ENCODE results near the gene GGT5. TPM values are rescaled to one million over a fixed set of nuclear protein-coding genes. Genes with fewer than 3 reads are reported as not detected.
"Not testable (repeated sequence)": the region's sequence is repeated elsewhere in the genome, so short reads cannot be mapped to it uniquely, and the experiment has no call there.

Gene GGT5
- total RNA-seq, 1 donor from 2014 or later = 12.2 TPM

- intact Hi-C loops (cut with DNase I) = loop anchor here (2.0 kb wide), 1 partner anchor 59 kb away; no protein-coding TSS in a partner anchor
- no peak for DNase-seq (ENCODE audit: low spot score)
Observed at GRCh38 chr22:24187731-24188644, 56.9 kb downstream of the GGT5 start.

DNA sequence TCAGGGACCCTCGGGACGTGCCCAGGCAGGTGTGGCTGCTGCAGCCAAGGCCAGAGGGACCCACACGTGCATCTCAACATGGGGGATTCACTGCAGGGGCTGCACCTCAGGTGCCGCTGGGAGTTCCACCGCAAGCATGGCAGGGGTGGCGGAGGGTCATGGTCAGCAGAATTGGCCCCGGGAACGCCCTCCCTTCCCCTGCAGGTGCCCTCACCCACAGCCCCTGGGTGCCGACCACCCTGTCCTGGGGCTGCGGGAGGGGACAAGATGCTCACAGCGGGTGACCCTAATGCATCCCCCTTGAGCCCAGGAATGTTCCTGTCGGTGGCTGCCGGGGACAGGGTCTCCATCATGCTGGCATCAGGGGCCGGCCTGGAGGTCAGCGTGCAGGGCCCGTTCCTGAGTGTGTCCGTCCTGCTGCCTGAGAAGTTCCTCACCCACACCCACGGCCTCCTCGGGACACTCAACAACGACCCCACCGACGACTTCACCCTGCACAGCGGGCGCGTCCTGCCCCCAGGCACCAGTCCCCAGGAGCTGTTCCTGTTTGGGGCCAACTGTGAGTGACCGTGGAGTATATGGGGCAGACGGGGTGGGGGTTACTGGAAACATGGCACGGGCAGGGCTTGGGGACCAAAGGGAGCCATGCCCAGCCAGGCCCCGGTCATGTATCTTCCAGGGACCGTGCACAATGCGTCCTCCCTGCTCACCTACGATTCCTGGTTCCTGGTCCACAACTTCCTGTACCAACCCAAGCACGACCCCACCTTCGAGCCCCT lies 57.8 kb downstream of the GGT5 start:
- intact Hi-C loops (cut with DNase I) = no loop called here
- DNase-seq (ENCODE audit: low spot score) = no peak

DNA sequence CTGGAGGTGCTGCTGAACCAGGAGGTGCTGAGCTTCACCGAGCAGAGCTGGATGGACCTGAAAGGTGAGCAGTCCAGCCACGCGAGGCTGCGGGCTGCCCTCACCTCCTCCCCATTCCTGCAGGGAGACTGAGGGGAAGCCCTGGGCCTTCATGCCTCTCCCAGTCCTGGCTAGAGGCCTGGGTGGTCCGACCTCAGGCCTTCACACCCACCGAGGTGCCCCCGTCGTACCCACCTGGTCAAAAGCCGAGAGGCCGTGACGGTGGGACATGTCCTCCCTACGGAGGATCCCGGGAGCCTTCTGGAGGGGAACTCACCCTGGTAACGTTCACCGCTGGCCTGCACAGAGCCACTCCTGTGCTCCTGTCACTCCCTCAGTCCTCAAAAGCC lies 58.5 kb downstream of the GGT5 start:
- intact Hi-C loops (cut with DNase I) = no loop called here
- DNase-seq (ENCODE audit: low spot score) = no peak

DNA sequence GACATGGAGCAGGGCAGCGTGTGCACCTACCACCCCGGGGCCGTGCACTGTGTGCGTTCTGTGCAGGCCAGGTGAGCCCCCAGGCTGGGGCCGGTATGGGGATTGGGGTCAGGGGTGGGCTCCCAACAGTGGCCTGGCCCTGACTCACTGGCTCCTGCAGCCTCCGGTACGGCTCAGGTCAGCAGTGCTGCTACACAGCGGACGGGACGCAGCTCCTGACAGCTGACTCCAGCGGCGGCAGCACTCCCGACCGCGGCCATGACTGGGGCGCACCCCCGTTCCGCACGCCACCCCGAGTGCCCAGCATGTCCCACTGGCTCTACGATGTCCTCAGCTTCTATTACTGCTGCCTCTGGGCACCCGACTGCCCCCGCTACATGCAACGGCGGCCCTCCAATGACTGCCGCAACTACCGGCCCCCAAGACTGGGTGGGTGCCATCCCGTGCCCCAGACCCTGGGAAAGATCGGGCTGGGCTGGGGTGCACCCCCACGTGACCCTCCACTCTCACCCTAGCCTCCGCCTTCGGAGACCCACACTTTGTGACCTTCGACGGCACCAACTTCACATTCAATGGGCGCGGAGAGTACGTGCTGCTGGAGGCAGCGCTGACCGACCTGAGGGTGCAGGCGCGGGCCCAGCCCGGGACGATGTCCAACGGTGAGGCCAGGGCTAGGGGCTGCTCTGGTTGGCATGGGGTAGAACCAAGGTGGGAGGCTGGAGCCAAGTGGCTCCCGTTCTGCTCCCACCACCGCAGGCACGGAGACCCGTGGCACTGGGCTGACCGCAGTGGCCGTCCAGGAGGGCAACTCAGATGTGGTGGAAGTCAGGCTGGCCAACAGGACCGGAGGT lies 59.2 kb downstream of the GGT5 start:
- DNase-seq (ENCODE audit: low spot score) = no peak
- intact Hi-C loops (cut with DNase I) = no loop called here

- DNase-seq (ENCODE audit: low spot score) = no peak
- intact Hi-C loops (cut with DNase I) = no loop called here
Observed at GRCh38 chr22:24185001-24185500, 59.8 kb downstream of the GGT5 start.

DNA sequence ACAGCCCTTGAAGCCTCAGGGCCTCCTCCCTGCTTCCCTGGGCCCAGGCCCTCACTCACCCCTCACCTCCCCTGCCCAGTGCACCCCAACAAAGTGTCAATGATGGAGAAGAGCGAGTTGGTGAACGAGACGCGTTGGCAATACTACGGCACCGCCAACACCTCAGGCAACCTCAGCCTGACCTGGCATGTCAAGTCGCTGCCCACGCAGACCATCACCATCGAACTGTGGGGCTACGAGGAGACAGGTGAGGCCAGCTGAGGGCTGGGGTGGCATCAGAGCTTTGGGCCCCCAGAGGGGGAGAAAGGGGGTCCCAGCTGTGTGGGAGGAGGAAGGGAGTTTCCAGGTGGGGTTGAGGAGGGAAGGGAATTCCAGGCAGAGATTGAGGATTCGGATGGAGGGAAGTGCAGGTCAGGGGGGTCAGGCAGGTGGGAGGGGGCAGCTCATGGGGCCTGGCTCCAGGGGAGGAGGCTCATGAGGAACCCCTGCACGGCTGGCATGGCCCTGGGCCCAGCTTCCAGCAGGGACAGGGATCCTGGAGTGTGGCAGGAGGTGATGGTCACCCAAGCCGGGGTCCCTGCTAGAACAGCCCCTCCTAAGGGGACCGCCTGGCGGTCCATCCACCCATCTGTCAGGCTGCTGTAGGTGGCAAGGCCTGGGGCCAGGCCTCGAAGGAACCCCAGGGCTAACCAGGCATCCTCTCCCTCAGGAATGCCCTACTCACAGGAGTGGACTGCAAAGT lies 60.7 kb downstream of the GGT5 start:
- DNase-seq (ENCODE audit: low spot score) = no peak
- intact Hi-C loops (cut with DNase I) = no loop called here

GRCh38 chr22:24183321-24184031 lies 61.4 kb downstream of the GGT5 start:
- no peak for DNase-seq (ENCODE audit: low spot score)
- intact Hi-C loops (cut with DNase I) = no loop called here

GRCh38 chr22:24182900-24183246 lies 62.0 kb downstream of the GGT5 start:
- intact Hi-C loops (cut with DNase I); DNase-seq (ENCODE audit: low spot score): not testable (repeated sequence)

GRCh38 chr22:24181996-24182899 lies 62.6 kb downstream of the GGT5 start:
- no peak for DNase-seq (ENCODE audit: low spot score)

GRCh38 chr22:24181088-24181995 lies 63.5 kb downstream of the GGT5 start, which contains the start of gene SUSD2:
TSS of gene SUSD2 (plus strand) at chr22:24181487. CDS start at chr22:24181520, 33 bp downstream.
- intact Hi-C loops (cut with DNase I) = no loop called here
- no peak for DNase-seq (ENCODE audit: low spot score)

More at GRCh38 chr22:24181996-24182899, 62.6 kb downstream of the GGT5 start:
- intact Hi-C loops (cut with DNase I) = no loop called here

GRCh38 chr22:24180316-24181087 lies 64.4 kb downstream of the GGT5 start:
- intact Hi-C loops (cut with DNase I) = no loop called here
- DNase-seq (ENCODE audit: low spot score) = no peak

- intact Hi-C loops (cut with DNase I) = loop anchor here (5.0 kb wide), 1 partner anchor 172 kb away; the partner anchor contains the start of gene GSTT4
- no peak for DNase-seq (ENCODE audit: low spot score)
Observed at GRCh38 chr22:24179478-24180210, 65.2 kb downstream of the GGT5 start.

DNA sequence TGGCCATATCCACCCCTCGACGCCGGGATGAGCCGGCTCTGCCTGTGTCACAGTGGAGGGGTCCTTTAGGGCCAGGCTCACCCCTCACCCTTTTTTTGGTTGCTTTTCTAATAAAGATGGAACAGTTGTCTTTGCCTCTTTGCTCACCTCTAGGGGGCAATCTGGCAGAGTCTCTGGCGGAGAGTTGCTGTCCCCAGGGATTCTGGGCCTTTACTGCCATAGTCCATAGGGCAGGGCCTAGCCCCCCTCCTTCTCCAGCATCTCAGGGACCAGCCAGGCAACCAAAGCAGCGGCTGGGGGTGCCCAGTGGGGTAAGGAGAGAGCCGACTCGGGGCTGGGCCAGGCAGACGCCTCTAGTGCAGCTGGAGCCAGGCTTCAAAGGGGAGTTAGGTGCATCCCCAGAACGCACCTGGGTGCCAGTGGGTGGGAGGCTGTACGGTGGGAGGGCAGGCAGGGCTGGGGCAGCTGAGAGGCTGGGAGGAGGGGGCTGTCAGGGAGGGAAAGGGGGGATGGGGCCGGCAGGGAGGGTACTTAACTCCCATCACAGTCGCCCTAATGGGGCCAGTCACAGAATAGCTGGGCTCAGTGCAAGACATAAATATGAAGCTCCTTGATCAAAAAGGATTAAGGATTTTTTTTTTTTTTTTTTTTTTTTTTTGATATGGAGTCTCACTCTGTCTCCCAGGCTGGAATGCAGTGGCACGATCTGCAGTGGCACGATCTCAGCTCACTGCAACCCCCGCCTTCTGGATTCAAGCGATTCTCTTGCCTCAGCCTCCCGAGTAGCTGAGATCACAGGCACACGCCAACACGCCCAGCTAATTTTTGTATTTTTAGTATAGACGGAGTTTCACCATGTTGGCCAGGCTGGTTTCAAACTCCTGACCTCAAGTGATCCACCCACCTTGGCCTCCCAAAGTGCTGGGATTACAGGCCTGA lies 66.1 kb downstream of the GGT5 start:
- no peak for DNase-seq (ENCODE audit: low spot score)
- intact Hi-C loops (cut with DNase I) = loop anchor here (5.0 kb wide), 1 partner anchor 171 kb away; the partner anchor contains the start of gene GSTT4

All from cardiac septum (tissue), 1 donor.